MCF 10A (cell line): ENCODE results near the gene GMPR. TPM values are rescaled to one million over a fixed set of nuclear protein-coding genes. Genes with fewer than 3 reads are reported as not detected.

ENCODE experiments used
- BruUV-seq: library from RNA; stranded (reverse); fragments of 400-500 nt; replicated peaks from 2 replicates; lab custom pipeline; 2021; lab: Mats Ljungman, UMichigan
- CTCF ChIA-PET: fragments of 300-600 bp; sonication (Branson Sonifier 250); formaldehyde crosslinking; extraction: SDS; loops from one replicate; lab custom pipeline; 2021; ENCODE audit warnings: antibody characterized with exemption, inconsistent platforms; lab: Yijun Ruan, JAX
- POLR2A ChIA-PET: fragments of 300-600, 350-650 bp; sonication (Branson Sonifier 250); formaldehyde crosslinking; extraction: SDS; loops from one replicate; lab custom pipeline; 2020; ENCODE audit warnings: antibody characterized with exemption, inconsistent platforms; lab: Yijun Ruan, JAX
- DNase-seq: peaks from one replicate; pipeline ENCODE4 v3.0.0-alpha.2; 2018; ENCODE audit not compliant: unreplicated experiment
- H3K27ac Mint-ChIP-seq: one replicate; pipeline ENCODE4 v1.8.0; 2022; ENCODE audit warnings: mild to moderate bottlenecking, low read depth, mixed read lengths; ENCODE audit not compliant: unreplicated experiment
- H3K27me3 Mint-ChIP-seq: one replicate; pipeline ENCODE4 v1.8.0; 2022; ENCODE audit warnings: mixed read lengths; ENCODE audit not compliant: insufficient read depth, unreplicated experiment
- H3K36me3 Mint-ChIP-seq: one replicate; pipeline ENCODE4 v1.8.0; 2022; ENCODE audit warnings: mild to moderate bottlenecking, moderate library complexity, mixed read lengths; ENCODE audit not compliant: insufficient read depth, unreplicated experiment
- H3K4me1 Mint-ChIP-seq: one replicate; pipeline ENCODE4 v1.8.0; 2022; ENCODE audit warnings: mixed read lengths; ENCODE audit not compliant: insufficient read depth, unreplicated experiment
- H3K4me3 Mint-ChIP-seq: one replicate; pipeline ENCODE4 v1.8.0; 2022; ENCODE audit warnings: mild to moderate bottlenecking, moderate library complexity, mixed read lengths; ENCODE audit not compliant: unreplicated experiment
- H3K9me3 Mint-ChIP-seq: one replicate; pipeline ENCODE4 v1.8.0; 2022; ENCODE audit warnings: mixed read lengths; ENCODE audit not compliant: unreplicated experiment
- CTCF ChIP-seq: fragments of 200-600 bp; IDR thresholded peaks from one replicate; pipeline ENCODE4 v1.8.0; 2022; ENCODE audit warnings: antibody characterized with exemption, mild to moderate bottlenecking; ENCODE audit not compliant: unreplicated experiment
- intact Hi-C: fragments of 100-400 bp; cut with micrococcal nuclease; formaldehyde crosslinking; loops from 2 replicates; pipeline ENCODE4 v1.14.1; 2022
- total RNA-seq: library from RNA; stranded (reverse); gene quantifications from 2 replicates; pipeline ENCODE4 v1.2.3, GENCODE V29; 2022

GMPR gene
- total RNA-seq, 1 experiment from 2014 or later, result 3.0 TPM

DNA sequence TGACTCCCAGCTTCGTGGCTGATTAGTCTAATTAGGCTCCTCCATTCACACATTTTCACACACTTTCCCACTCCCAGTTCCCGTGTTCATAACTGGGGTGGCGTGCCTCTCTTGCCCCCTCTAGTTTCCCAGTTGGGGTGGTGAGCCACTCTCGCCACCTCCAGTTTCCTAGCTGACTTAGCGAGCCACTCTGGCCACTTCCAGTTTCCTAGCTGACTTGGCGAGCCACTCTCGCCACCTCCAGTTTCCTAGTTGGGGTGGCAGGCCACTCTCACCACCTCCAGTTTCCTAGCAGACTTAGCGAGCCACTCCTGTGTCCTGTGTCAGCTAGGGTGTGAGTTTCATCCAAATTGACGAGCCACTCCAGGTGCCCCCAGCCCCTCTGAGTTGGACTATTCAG, 7.4 kb upstream of the GMPR start:
- Mint-ChIP-seq H3K27ac (no peak overlapping the region), H3K4me1 (peaks cover 5% of the 10 kb centered on the region), H3K27me3 (no peaks in the 10 kb centered on the region), H3K9me3 (no peaks in the 10 kb centered on the region), H3K4me3 (no peak overlapping the region), H3K36me3 (no peaks in the 10 kb centered on the region)
- ChIA-PET POLR2A (no interaction called here), CTCF (interaction anchor here (0.6 to 4.2 kb wide), 6 partner anchors 46 to 539 kb away, joined by 3 to 21 read pairs (median 4); no protein-coding TSS in a partner anchor)
- intact Hi-C loops, result no loop called here
- no TSS peak for BruUV-seq
- DNase-seq, result no peak
- no peak for TF ChIP-seq CTCF

- Mint-ChIP-seq H3K27me3 (no peaks in the 10 kb centered on the region), H3K4me3 (no peak overlapping the region), H3K36me3 (no peaks in the 10 kb centered on the region), H3K4me1 (peaks cover 15% of the 10 kb centered on the region), H3K9me3 (no peaks in the 10 kb centered on the region), H3K27ac (no peak overlapping the region)
- intact Hi-C loops, result no loop called here
- POLR2A ChIA-PET, result no interaction called here
- no peak for TF ChIP-seq CTCF
- no TSS peak for BruUV-seq
- CTCF ChIA-PET, result interaction anchor here (2.3 kb wide), 1 partner anchor 101 kb away, joined by 4 read pairs; no protein-coding TSS in a partner anchor
- DNase-seq, result no peak
These were observed 6.3 kb upstream of the GMPR start for GRCh38 chr6:16232086-16232485.

- ChIA-PET POLR2A (interaction anchor here (0.9 to 1.3 kb wide), 2 partner anchors 42 to 402 kb away, joined by 3 to 5 read pairs; no protein-coding TSS in a partner anchor), CTCF (interaction anchor here (0.6 to 4.3 kb wide), 4 partner anchors 30 to 1186 kb away, joined by 3 to 19 read pairs (median 4); no protein-coding TSS in a partner anchor)
- H3K36me3 Mint-ChIP-seq, result no peaks in the 10 kb centered on the region
- H3K9me3 Mint-ChIP-seq, result no peaks in the 10 kb centered on the region
- no TSS peak for BruUV-seq
- intact Hi-C loops, result no loop called here
- no peak overlapping the region for H3K27ac Mint-ChIP-seq
- no peak for TF ChIP-seq CTCF
- H3K4me1 Mint-ChIP-seq, result peaks cover 25% of the 10 kb centered on the region
- DNase-seq, result no peak
- H3K27me3 Mint-ChIP-seq, result no peaks in the 10 kb centered on the region
- H3K4me3 Mint-ChIP-seq, result no peak overlapping the region
These were observed 2.3 kb upstream of the GMPR start for GRCh38 chr6:16236009-16236501.

DNA sequence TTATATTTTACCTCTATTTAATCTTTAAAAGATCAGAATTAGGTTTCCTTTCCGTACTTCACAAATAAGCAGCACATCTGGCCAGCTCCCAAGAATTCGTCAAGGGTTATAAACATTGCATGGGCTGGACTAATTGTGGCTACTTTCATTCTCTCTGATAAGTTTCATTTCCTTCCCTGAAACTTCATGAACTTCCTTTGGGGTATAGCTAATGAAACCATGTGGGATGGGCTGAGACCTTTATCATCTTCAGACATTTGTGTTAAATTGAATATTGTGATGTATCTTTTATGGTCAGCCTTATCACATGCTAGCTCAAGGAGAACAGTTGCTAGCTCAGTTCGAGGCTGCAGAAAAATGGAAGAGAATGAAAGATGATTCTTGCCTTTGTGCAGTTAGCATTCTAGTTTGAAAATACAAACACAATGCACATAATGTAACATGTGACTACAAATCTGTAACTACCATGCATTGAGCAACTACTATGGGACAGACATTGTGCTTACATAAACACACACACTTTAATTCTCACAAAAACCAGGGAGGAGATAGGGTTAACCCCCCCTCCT, 1.7 kb upstream of the GMPR start:
- BruUV-seq, result no TSS peak
- intact Hi-C loops, result no loop called here

More for the DNA sequence above, 1.7 kb upstream of the GMPR start:
- ChIA-PET CTCF (interaction anchor here (0.6 to 4.3 kb wide), 5 partner anchors 31 to 1185 kb away, joined by 3 to 19 read pairs (median 3); no protein-coding TSS in a partner anchor), POLR2A (interaction anchor here (0.7 to 1.3 kb wide), 3 partner anchors 41 to 796 kb away, joined by 3 to 5 read pairs (median 3); no protein-coding TSS in a partner anchor)
- Mint-ChIP-seq H3K27ac (no peak overlapping the region), H3K36me3 (no peaks in the 10 kb centered on the region), H3K9me3 (no peaks in the 10 kb centered on the region), H3K4me1 (peaks cover 25% of the 10 kb centered on the region), H3K4me3 (peak overlapping the region; percentile 1), H3K27me3 (no peaks in the 10 kb centered on the region)
- DNase-seq, result peak; percentile 28
- TF ChIP-seq CTCF, result no peak
